CD8-positive, alpha-beta memory T cell (primary cell): ENCODE results near the gene UTS2B. TPM values are rescaled to one million over a fixed set of nuclear protein-coding genes. Genes with fewer than 3 reads are reported as not detected.

Experiments used
- CTCF ChIA-PET: fragments of 350-600 bp; sonication (Branson Sonifier 250); formaldehyde crosslinking; loops from one replicate; lab custom pipeline; 2021; ENCODE audit warnings: antibody characterized with exemption; lab: Charles Lee
- POLR2A ChIA-PET: fragments of 350-600 bp; sonication (Branson Sonifier 250); formaldehyde crosslinking; loops from one replicate; lab custom pipeline; 2021; ENCODE audit warnings: antibody characterized with exemption; lab: Charles Lee
- DNase-seq, 5 donors: peaks; one replicate each; pipeline versions ENCODE4 v3.0.0 to v3.0.0-alpha.2; 2020 to 2022; ENCODE audit warnings: mixed read lengths in 1 of 5
- H3K27ac ChIP-seq: one replicate; pipeline ENCODE4 v1.7.0; 2013; ENCODE audit warnings: low read depth, mild to moderate bottlenecking, low read length, moderate library complexity
- H3K27me3 ChIP-seq: 2 replicates; pipeline ENCODE4 v1.7.0; 2013; ENCODE audit warnings: low read length, mild to moderate bottlenecking; ENCODE audit not compliant: insufficient read depth, poor library complexity, severe bottlenecking
- H3K36me3 ChIP-seq: 2 replicates; pipeline ENCODE4 v1.7.0; 2013; ENCODE audit warnings: mild to moderate bottlenecking, low read length, moderate library complexity; ENCODE audit not compliant: insufficient read depth
- H3K4me1 ChIP-seq: 2 replicates; pipeline ENCODE4 v1.7.0; 2013; ENCODE audit warnings: mild to moderate bottlenecking, low read length, moderate library complexity; ENCODE audit not compliant: insufficient read depth
- H3K4me3 ChIP-seq: 2 replicates; pipeline ENCODE4 v1.7.0; 2013; ENCODE audit warnings: mild to moderate bottlenecking, low read length
- H3K9me3 ChIP-seq: 2 replicates; pipeline ENCODE4 v1.7.0; 2013; ENCODE audit warnings: mild to moderate bottlenecking, low read length
- H3K27ac Mint-ChIP-seq, 8 donors: one replicate each; pipeline ENCODE4 v1.8.0; 2020 to 2021; ENCODE audit warnings: mixed read lengths in 8 of 8, mild to moderate bottlenecking in 6 of 8, inconsistent platforms in 3 of 8, moderate library complexity in 3 of 8
- H3K27me3 Mint-ChIP-seq, 2 donors: one replicate each; pipeline ENCODE4 v1.8.0; 2020 to 2021; ENCODE audit warnings: mixed read lengths in 2 of 2, mild to moderate bottlenecking in 1 of 2, moderate library complexity in 1 of 2
- H3K36me3 Mint-ChIP-seq, 3 donors: one replicate each; pipeline ENCODE4 v1.8.0; 2020 to 2021; ENCODE audit warnings: mixed read lengths in 3 of 3, inconsistent platforms in 1 of 3, mild to moderate bottlenecking in 1 of 3
- H3K4me1 Mint-ChIP-seq, 3 donors: one replicate each; pipeline ENCODE4 v1.8.0; 2020 to 2021; ENCODE audit warnings: mixed read lengths in 3 of 3, inconsistent platforms in 1 of 3, mild to moderate bottlenecking in 1 of 3
- H3K4me3 Mint-ChIP-seq, 7 donors: one replicate each; pipeline ENCODE4 v1.8.0; 2020 to 2021; ENCODE audit warnings: mixed read lengths in 7 of 7, mild to moderate bottlenecking in 6 of 7, moderate library complexity in 4 of 7, inconsistent platforms in 2 of 7
- H3K9me3 Mint-ChIP-seq, 5 donors: one replicate each; pipeline ENCODE4 v1.8.0; 2020 to 2022; ENCODE audit warnings: mixed read lengths in 5 of 5, mild to moderate bottlenecking in 3 of 5, moderate library complexity in 2 of 5, inconsistent platforms in 1 of 5
- polyA plus RNA-seq: library from polyadenylated mRNA; unstranded; fragments of 300-500 nt; fragmentation: Illumina TruSeq; gene quantifications from one replicate; pipeline ENCODE4 v1.2.3, GENCODE V29; 2021
- total RNA-seq, 2 experiments: library from RNA; stranded (reverse); gene quantifications; one replicate each; pipeline ENCODE4 v1.2.3, GENCODE V29; 2021

The UTS2B gene
- total and polyA plus RNA-seq, 3 experiments from 2014 or later: not detected

- H3K36me3 ChIP-seq: no peaks in the 10 kb centered on the region
- Mint-ChIP-seq H3K27ac (no peak overlapping the region), H3K9me3 (peaks cover 0 to 1% (median 0%) of the 10 kb centered on the region in 5 donors), H3K4me3 (no peak overlapping the region), H3K36me3 (no peaks in the 10 kb centered on the region), H3K27me3 (no peaks in the 10 kb centered on the region), H3K4me1 (peaks cover 0 to 5% (median 0%) of the 10 kb centered on the region in 3 donors)
- H3K27me3 ChIP-seq: no peaks in the 10 kb centered on the region
- H3K9me3 ChIP-seq: no peaks in the 10 kb centered on the region
- POLR2A ChIA-PET: no interaction called here
- CTCF ChIA-PET: no interaction called here
- no peak overlapping the region for H3K4me3 ChIP-seq
- no peak for DNase-seq
- H3K4me1 ChIP-seq: no peaks in the 10 kb centered on the region
- H3K27ac ChIP-seq: no peak overlapping the region
These were observed 9.1 kb upstream of the UTS2B start for GRCh38 chr3:191339316-191339917.

DNA sequence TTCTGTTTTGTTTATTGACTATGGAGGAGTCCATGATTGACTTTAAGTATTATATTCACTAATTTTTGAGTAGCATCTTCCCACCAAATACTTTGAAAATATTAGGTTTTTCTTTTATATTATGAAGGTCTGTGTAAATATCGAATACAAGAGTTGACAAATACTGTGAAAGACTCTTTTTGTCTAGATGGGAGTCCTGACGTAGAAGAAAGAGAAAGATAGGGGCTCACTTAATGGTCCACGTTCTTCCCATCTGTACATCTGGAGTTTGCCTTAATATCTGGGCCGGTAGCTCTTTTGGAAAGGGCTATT is 7.8 kb upstream of the UTS2B start:
- peaks cover 0 to 5% (median 0%) of the 10 kb centered on the region in 3 donors for H3K4me1 Mint-ChIP-seq
- H3K4me1 ChIP-seq: no peaks in the 10 kb centered on the region
- no peaks in the 10 kb centered on the region for H3K36me3 ChIP-seq
- no peak for DNase-seq
- H3K27ac ChIP-seq: peak overlapping the region; percentile 19
- H3K9me3 Mint-ChIP-seq: peaks cover 0 to 1% (median 0%) of the 10 kb centered on the region in 5 donors
- POLR2A ChIA-PET: no interaction called here
- H3K4me3 Mint-ChIP-seq: no peak overlapping the region
- no peaks in the 10 kb centered on the region for H3K36me3 Mint-ChIP-seq
- no peak overlapping the region for H3K4me3 ChIP-seq
- CTCF ChIA-PET: no interaction called here
- no peak overlapping the region for H3K27ac Mint-ChIP-seq
- H3K27me3 Mint-ChIP-seq: no peaks in the 10 kb centered on the region
- no peaks in the 10 kb centered on the region for H3K27me3 ChIP-seq
- no peaks in the 10 kb centered on the region for H3K9me3 ChIP-seq

DNA sequence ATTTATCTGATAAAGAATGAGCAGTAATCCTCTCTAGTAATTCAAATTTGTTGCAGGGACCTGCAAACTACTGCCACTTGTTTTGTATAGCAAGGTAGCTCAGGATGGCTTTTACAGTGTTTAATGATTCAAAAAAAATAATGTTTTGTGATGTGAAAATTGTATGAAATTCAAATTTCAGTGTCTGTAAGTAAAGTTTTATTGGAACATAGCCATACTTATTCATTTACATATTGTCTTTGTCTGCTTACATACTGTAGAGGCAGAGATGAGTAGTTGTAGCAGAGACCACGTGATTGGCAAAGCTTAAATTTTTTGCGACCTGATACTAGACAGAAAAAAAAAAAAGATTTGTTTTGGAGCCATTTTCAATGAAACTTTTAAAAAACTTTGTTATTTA is 6.5 kb upstream of the UTS2B start:
- Histone ChIP-seq H3K9me3 (no peaks in the 10 kb centered on the region), H3K36me3 (no peaks in the 10 kb centered on the region), H3K4me1 (no peaks in the 10 kb centered on the region), H3K4me3 (no peak overlapping the region), H3K27me3 (no peaks in the 10 kb centered on the region), H3K27ac (no peak overlapping the region)
- CTCF ChIA-PET: no interaction called here
- Mint-ChIP-seq H3K4me1 (peaks cover 0 to 7% (median 0%) of the 10 kb centered on the region in 3 donors), H3K36me3 (no peaks in the 10 kb centered on the region), H3K27ac (no peak overlapping the region), H3K4me3 (no peak overlapping the region), H3K27me3 (no peaks in the 10 kb centered on the region), H3K9me3 (peaks cover 0 to 1% (median 0%) of the 10 kb centered on the region in 5 donors)
- POLR2A ChIA-PET: no interaction called here
- no peak for DNase-seq

GRCh38 chr3:191334346-191334893 is 4.1 kb upstream of the UTS2B start:
- CTCF ChIA-PET: no interaction called here

DNA sequence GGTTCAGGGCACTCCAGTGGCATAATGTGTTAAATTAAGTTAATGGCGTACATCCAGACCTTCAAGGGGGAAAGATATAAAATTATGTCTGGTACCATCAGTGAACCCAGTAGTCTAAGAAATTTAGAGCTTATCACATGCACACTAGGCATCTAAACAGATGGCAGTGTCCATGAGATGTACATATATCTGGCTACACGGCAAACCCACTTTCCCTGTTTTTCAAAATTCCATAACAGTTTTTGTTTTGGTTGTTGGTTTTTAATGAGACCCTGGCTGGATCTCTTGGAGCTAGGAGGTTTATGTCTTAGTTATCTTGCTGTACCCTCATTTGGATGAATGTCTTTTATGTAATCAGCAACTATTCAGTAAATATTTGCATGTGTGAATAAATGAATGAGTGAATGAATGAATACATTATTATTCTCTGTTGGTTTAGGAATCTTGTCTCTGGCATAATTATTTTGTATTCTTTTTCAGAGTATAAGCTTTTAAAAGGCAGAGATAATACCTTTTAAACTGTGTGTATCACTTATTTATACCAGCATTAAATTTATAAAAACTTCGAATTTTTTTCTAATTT is 3.1 kb upstream of the UTS2B start:
- H3K4me1 Mint-ChIP-seq: peaks cover 14 to 21% (median 17%) of the 10 kb centered on the region in 3 donors
- peaks cover 0 to 3% (median 0%) of the 10 kb centered on the region in 5 donors for H3K9me3 Mint-ChIP-seq
- CTCF ChIA-PET: no interaction called here
- no peaks in the 10 kb centered on the region for H3K36me3 ChIP-seq
- H3K27me3 Mint-ChIP-seq: peaks cover 0 to 13% of the 10 kb centered on the region in 2 donors
- H3K4me3 Mint-ChIP-seq: no peak overlapping the region
- no peaks in the 10 kb centered on the region for H3K36me3 Mint-ChIP-seq
- no peaks in the 10 kb centered on the region for H3K4me1 ChIP-seq
- POLR2A ChIA-PET: no interaction called here
- no peak overlapping the region for H3K27ac Mint-ChIP-seq
- no peak overlapping the region for H3K27ac ChIP-seq
- no peaks in the 10 kb centered on the region for H3K9me3 ChIP-seq
- H3K4me3 ChIP-seq: no peak overlapping the region
- H3K27me3 ChIP-seq: no peaks in the 10 kb centered on the region
- DNase-seq: no peak

More at GRCh38 chr3:191334346-191334893, 4.1 kb upstream of the UTS2B start:
- Histone ChIP-seq H3K4me1 (no peaks in the 10 kb centered on the region), H3K27ac (no peak overlapping the region), H3K9me3 (no peaks in the 10 kb centered on the region), H3K4me3 (no peak overlapping the region), H3K36me3 (no peaks in the 10 kb centered on the region), H3K27me3 (no peaks in the 10 kb centered on the region)
- H3K27me3 Mint-ChIP-seq: peaks cover 0 to 8% of the 10 kb centered on the region in 2 donors
- no peak overlapping the region for H3K27ac Mint-ChIP-seq
- POLR2A ChIA-PET: no interaction called here
- H3K36me3 Mint-ChIP-seq: no peaks in the 10 kb centered on the region
- H3K9me3 Mint-ChIP-seq: peaks cover 0 to 3% (median 0%) of the 10 kb centered on the region in 5 donors
- peaks cover 10 to 17% (median 10%) of the 10 kb centered on the region in 3 donors for H3K4me1 Mint-ChIP-seq
- no peak for DNase-seq
- no peak overlapping the region for H3K4me3 Mint-ChIP-seq

DNA sequence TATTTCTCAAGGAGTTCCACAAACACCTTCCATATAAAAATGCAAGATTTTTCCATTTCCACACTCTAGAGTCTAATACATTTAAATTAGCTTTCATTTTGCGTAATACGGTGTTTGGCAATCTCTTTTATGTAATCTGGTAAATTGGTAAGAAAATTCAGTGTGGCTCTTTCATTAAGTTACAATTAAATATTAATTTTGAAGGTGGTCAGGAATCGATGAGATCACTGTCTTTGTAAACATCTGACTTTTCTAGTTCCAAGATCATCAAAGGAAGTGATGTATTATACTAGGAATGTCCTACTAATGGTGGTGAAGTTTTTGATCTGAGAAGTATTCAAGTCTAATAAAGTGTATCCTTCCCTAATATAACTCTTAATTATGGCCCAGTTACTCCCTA is 1.1 kb upstream of the UTS2B start:
- peaks cover 1 to 18% of the 10 kb centered on the region in 2 donors for H3K27me3 Mint-ChIP-seq
- H3K9me3 Mint-ChIP-seq: peaks cover 0 to 3% (median 0%) of the 10 kb centered on the region in 5 donors
- no peak for DNase-seq
- H3K4me1 Mint-ChIP-seq: peaks cover 17 to 24% (median 19%) of the 10 kb centered on the region in 3 donors
- Histone ChIP-seq H3K27me3 (no peaks in the 10 kb centered on the region), H3K36me3 (no peaks in the 10 kb centered on the region), H3K4me3 (no peak overlapping the region), H3K4me1 (no peaks in the 10 kb centered on the region), H3K9me3 (no peaks in the 10 kb centered on the region), H3K27ac (no peak overlapping the region)
- peak overlapping the region in 4 of 7 donors; percentile 0 to 77 (median 36) for H3K4me3 Mint-ChIP-seq
- ChIA-PET CTCF (no interaction called here), POLR2A (no interaction called here)
- H3K27ac Mint-ChIP-seq: no peak overlapping the region
- no peaks in the 10 kb centered on the region for H3K36me3 Mint-ChIP-seq

GRCh38 chr3:191330530-191331048 is 263 bp upstream of the UTS2B start:
- H3K27me3 Mint-ChIP-seq: peaks cover 1 to 18% of the 10 kb centered on the region in 2 donors
- H3K4me1 Mint-ChIP-seq: peaks cover 17 to 24% (median 19%) of the 10 kb centered on the region in 3 donors
- ChIA-PET POLR2A (no interaction called here), CTCF (no interaction called here)
- Histone ChIP-seq H3K27me3 (no peaks in the 10 kb centered on the region), H3K27ac (peak overlapping the region; percentile 57), H3K4me1 (no peaks in the 10 kb centered on the region), H3K9me3 (no peaks in the 10 kb centered on the region), H3K4me3 (peak overlapping the region; percentile 30), H3K36me3 (no peaks in the 10 kb centered on the region)
- DNase-seq: no peak
- H3K9me3 Mint-ChIP-seq: peaks cover 0 to 3% (median 0%) of the 10 kb centered on the region in 5 donors
- peak overlapping the region; percentile 48 to 86 (median 77) for H3K4me3 Mint-ChIP-seq
- no peaks in the 10 kb centered on the region for H3K36me3 Mint-ChIP-seq
- peak overlapping the region in 2 of 8 donors; percentile 2 to 13 for H3K27ac Mint-ChIP-seq

DNA sequence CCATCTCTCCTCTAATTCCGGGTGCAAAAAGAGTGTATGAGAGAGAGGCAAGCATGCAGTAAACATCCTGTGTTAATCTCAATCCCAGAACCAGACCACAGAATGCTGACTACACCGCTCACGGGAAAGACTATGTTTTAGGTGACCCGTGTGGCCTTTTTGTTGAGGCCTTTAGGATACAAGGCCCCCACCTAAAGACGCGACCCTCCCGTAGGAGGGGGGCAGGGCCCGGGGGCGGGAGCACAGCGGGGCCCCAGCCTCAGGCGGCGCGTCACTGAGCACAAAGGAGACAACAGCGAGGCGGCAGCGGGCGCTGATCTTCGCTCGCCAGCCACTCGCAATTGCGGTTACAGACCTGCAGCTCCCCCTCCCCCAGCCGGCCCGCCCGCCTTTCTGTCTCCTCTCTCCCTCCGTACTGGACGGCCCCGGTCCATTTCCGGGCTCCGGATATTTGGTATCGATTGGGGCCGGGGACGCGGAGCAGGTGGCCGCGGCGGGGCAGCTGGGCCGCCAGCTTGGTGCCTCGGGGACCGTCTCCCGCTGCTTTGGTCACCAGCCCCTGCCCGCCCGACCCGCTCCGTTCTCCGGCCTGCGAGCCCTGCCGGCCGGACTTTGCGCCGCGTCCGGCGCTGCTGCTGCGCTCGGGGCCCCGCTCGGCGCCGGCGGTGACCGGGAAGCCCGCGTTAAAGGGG is 1.2 kb downstream of the UTS2B start, which contains the start of gene CCDC50:
Gene CCDC50 (plus strand): TSS at position 433 of the 692 bp plus-strand sequence. CDS start 281 bp downstream, outside the sequence.
- Mint-ChIP-seq H3K27ac (peak within 1 kb of the TSS; percentile 6 to 85 (median 68)), H3K4me1 (peaks cover 17 to 23% (median 19%) of the 10 kb centered on the region in 3 donors), H3K27me3 (peaks cover 1 to 18% of the 10 kb centered on the region in 2 donors), H3K9me3 (peaks cover 0 to 4% (median 0%) of the 10 kb centered on the region in 5 donors), H3K36me3 (no peaks in the 10 kb centered on the region), H3K4me3 (peak within 1 kb of the TSS; percentile 55 to 90 (median 78))
- Histone ChIP-seq H3K36me3 (no peaks in the 10 kb centered on the region), H3K4me3 (peak within 1 kb of the TSS; percentile 30), H3K9me3 (no peaks in the 10 kb centered on the region), H3K27ac (peak within 1 kb of the TSS; percentile 57), H3K4me1 (no peaks in the 10 kb centered on the region), H3K27me3 (no peaks in the 10 kb centered on the region)
- CTCF ChIA-PET: no interaction called here
- POLR2A ChIA-PET: no interaction called here
- DNase-seq: peak in 4 of 5 donors; percentile 3 to 61 (median 41)
